Adrenal gland (tissue), 5 donors: ENCODE measurements around the gene CRYBG2.

Experiments used
- CTCF ChIP-seq, 6 experiments: fragments of 450-650 bp in 4 of 6; fragments of 200-600 bp in 2 of 6; sonication (generic) in 1 of 6; IDR thresholded peaks; 1 replicate in 5 of 6; 2 replicates in 1 of 6; pipeline versions ENCODE4 v1.5.1 to v1.8.0; 2016 to 2021; ENCODE audit warnings: antibody characterized with exemption in 6 of 6, mild to moderate bottlenecking in 2 of 6, moderate library complexity in 1 of 6
- POLR2A ChIP-seq, 2 donors: fragments of 450-650 bp; IDR thresholded peaks; one replicate each; pipeline ENCODE4 v1.6.1; 2017; ENCODE audit warnings: antibody characterized with exemption in 2 of 2, mild to moderate bottlenecking in 2 of 2, moderate library complexity in 1 of 2
- donor health status: DM: no; HTN: no; CAD: no.

- TF ChIP-seq CTCF (IDR thresholded peaks at IDR 0.05) (no peak), POLR2A (IDR thresholded peaks at IDR 0.05) (no peak)
Measured at GRCh38 chr1:26361605-26362122, 7.7 kb upstream of the CRYBG2 start.
